ENCODE data around the gene IFNK.
"Not testable (repeated sequence)": the region's sequence is repeated elsewhere in the genome, so short reads cannot be mapped to it uniquely, and the experiment has no call there.

The IFNK gene, protein sequence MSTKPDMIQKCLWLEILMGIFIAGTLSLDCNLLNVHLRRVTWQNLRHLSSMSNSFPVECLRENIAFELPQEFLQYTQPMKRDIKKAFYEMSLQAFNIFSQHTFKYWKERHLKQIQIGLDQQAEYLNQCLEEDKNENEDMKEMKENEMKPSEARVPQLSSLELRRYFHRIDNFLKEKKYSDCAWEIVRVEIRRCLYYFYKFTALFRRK

DNA sequence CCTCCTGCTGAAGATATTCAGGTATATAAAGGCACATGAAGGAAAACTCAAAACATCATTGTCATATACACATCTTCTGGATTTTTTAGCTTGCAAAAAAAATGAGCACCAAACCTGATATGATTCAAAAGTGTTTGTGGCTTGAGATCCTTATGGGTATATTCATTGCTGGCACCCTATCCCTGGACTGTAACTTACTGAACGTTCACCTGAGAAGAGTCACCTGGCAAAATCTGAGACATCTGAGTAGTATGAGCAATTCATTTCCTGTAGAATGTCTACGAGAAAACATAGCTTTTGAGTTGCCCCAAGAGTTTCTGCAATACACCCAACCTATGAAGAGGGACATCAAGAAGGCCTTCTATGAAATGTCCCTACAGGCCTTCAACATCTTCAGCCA, at the start of gene IFNK:
TSS of gene IFNK (plus strand) at position 55 of the 400 bp plus-strand sequence. CDS start at position 102, 47 bp downstream.
- DNase-seq (ENCODE audit: low spot score) = no peak

DNA sequence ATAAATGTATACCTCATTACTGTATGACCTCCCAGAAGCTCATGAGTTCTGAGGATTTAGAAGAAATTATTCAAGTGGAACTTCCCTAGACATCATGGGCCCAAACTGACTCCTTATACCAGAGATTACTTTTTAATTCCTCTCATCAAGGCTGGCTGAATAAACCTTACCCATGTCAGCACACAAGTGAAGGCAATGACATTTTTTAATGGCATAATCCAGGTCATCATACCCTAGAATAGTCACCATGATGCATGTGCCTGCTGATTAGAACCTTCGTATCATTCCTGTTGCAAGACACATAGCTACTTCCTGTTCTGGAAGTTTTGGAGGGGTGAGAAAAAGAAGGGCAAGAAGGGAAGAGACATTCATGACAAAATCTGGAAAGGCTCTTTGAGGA, 49.8 kb upstream of the IFNK start:
- no peak for DNase-seq (ENCODE audit: low spot score)

DNA sequence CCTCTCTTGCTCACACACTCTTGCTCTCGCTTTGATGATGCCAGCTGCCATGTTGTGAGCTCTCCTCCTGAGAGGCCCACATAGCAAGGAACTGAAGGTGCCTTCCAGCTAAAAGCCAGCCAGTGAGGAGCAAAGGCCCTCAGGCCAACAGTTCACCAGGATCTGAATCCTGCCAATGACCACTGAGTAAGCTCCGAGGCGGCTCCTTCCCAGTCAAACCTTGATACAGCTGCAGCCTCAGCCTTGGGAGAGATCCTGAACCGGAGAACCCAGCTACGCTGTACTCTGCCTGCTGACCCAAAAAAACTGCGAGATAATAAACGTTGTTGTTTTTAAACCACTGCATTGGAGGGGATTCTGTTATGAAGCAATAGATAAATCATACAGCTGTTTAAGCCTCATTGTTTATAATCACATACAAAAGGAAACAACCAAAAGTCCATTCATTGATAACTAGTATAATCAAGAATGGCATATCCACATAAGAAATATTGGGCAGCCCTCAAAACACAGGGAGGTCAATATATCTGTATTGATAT, 49.0 kb upstream of the IFNK start:
- no peak for DNase-seq (ENCODE audit: low spot score)

DNA sequence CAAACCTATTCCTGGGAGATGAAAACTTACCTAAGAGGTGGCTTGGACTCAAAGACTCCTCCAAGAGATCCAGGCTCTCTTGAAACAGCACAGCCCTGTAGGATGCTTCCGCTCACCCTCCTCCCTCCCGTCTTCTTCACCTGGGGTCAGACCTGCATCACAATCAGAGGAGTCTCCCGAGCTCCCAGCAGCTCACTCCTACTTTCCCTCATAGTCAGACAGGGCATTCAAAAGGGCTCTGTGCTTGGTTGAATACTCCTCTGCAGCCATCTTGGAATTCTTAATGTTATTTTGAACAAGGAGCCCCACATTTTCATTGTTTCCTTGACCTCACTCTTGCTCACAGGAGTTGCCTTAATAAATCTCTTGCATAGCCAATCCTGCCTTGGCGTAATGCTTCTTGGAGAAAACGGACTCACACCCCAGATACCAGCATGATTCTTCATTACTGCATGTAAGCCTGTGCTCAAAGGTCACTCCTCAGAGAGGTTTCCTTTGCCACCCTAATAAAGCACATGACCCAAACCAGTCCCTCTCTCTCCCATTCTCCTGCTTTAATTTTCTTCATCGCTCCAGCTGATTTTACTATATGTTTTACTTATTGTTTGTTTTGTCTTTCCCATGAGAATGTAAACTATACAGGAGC, 47.1 kb upstream of the IFNK start:
- DNase-seq (ENCODE audit: low spot score) = no peak

DNA sequence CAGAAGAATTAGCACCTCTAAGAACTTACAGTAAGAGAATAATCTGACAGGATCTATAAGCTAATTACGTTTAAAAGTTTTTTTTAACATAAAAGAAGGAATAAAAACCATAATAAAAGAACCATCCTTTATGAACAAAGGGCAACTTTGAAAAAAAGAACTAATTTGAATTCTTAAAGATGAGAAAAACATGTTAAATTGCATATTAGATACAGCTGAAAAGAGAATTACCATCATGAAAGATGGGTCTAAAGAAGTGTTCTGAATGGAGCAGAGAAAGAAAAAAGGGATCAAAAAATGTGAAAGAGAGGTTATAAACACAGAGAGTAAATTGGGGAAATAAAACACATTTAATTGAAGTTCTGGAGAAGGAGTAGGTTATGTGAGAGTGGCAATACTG, 45.8 kb upstream of the IFNK start:
- no peak for DNase-seq (ENCODE audit: low spot score)

DNA sequence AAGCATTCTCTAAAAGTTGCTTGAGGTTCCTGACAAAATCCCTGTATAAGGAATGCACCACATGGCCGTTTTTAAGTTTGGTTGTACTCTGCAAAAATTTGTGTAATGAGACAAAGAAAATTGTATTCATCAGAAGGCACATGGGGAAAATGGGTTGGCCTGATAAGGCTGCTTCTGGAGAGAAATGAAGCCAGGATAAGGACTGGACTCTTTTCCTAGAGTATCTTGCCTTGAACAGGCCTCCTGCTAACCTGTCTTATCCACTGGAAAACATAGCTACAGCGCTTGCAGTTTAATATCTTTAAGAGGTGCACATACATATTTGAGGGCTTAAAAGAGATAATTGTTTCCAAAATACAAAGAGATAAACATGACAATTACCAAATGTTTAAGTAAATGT, 41.4 kb upstream of the IFNK start:
- DNase-seq (ENCODE audit: low spot score) = no peak

DNA sequence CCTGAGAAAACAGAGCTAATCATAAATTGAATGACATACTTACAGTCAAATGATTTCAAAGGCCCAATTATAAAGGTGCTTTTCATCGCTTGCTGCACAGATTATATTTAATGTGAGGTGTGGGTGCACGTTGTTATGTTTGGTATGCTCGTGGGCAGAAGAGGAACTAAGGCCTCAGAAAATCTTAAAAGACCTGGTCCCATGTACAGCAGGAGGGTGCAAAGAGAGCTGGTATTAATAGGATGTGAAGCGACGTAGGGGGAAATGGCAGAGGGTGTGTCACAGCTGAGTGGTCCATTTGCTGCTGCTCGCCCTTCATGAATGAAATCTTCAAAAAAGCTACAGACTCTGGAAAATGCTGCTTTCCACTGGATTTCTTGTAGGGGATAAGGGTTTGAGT, 40.5 kb upstream of the IFNK start:
- no peak for DNase-seq (ENCODE audit: low spot score)

DNA sequence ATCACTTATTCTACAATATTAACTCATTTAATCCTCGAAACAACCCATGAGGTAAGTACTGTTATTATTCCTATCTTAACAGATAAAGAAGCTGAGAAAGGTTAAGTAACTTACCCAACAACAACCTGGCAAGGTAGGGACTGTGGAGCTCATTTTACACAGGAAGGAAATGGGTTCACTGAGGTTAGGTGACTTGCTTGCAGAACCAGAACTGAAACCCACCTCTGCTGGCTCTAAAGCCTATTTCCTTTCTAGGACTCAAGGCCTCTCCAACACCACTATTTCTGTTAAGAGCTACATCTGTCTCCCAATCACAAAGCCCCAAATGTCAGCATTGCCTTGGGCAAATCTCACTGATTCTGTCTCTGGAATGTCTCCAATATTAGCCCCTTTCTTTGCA, 38.9 kb upstream of the IFNK start:
- DNase-seq (ENCODE audit: low spot score) = no peak

DNA sequence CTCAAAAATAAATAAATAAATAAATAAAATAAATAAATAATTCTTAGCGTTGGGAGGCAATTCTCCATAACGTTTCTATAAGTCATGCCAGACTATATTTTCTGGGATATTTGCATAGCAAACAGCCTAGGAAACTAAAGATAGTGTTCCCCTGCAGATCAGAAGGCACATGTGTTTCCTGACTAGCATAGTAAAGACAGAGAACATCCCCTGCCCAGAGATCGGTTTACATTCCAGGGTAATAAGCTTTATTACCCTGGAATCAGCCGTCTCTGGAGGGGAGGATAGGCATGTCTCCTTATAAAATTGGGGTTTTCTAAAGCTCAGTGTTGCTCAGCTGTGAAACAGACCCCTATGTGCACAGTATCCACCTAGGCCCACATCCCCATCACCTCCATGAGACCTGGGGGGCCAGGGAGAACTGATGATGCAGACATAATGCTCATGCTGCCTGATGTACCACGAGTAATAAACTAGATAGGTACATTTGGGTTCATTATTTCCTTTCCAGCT, 36.9 kb upstream of the IFNK start:
- no peak for DNase-seq (ENCODE audit: low spot score)

DNA sequence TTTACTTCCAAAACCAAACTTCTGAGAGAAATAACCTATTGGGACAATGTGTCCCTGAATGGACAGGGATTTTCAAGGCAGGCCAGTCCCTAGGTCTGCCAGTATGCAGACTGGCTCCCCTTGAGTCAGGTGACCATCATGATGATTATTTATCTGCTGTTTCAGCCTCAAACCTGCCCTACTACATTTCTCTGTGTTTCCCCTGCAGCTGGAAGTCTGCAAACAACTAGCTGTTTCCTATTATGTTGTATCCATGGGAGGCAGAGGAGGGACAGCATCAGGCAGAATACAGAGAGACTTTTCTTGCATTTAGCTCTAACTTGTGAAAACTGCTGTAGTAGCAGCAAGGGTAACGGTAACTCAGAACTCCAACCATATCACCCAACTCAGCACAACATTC, 36.2 kb upstream of the IFNK start:
- DNase-seq (ENCODE audit: low spot score) = no peak

DNA sequence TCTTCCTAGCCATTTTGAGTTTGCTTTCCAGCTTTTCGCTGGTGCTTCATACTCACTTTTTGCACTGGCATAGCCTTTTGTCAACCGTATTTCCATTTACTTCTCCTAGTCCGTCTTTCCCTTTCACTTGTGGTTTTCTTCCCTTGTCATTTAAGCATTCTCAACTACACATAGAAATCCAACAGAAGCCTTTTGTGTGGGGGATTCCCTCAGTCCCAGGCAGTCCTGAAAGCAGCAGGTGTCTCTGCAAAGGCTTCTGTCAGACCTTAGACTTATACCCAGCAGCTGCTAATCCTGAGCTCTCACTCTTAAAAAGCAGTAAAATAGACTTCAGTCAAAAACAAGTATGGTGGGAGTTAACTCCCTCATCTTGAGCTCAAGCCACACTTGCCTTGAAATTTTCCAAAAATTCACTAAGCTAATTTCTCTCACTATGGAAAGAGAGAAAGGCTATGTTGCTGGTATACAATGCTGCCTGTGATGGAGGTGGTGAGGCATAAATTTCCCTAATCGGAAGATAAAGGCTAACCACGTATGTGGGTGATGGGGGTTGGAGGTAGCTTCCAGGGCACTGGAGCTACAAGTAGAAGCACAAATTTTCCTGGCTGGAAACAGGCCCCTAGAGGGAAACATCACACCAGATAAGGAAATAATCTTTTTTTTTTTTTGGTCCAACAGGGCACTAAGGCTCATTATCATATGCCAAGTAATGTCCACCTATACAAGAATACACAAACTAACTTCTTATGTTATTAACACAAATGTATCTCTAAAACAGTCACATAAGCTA, 34.8 kb upstream of the IFNK start:
- no peak for DNase-seq (ENCODE audit: low spot score)

DNA sequence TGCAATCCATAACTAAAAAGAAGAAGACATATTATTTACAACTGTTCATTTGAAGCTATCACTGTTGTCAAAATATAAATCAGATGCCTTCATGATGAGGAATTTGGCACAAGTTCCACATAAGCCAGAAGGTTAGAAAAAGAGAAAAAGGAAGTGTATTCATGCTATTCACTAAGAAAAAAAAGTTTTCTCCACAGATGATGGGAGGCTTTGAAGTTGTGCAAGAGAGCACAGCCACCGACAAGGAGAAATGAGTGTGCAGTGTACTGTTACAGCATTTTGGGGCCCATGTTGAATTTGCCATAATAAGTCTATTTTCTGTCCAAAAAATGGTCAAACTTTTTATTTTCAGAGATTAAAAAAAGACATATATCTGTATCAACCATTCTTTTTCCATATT, 32.9 kb upstream of the IFNK start:
- DNase-seq (ENCODE audit: low spot score) = no peak

DNA sequence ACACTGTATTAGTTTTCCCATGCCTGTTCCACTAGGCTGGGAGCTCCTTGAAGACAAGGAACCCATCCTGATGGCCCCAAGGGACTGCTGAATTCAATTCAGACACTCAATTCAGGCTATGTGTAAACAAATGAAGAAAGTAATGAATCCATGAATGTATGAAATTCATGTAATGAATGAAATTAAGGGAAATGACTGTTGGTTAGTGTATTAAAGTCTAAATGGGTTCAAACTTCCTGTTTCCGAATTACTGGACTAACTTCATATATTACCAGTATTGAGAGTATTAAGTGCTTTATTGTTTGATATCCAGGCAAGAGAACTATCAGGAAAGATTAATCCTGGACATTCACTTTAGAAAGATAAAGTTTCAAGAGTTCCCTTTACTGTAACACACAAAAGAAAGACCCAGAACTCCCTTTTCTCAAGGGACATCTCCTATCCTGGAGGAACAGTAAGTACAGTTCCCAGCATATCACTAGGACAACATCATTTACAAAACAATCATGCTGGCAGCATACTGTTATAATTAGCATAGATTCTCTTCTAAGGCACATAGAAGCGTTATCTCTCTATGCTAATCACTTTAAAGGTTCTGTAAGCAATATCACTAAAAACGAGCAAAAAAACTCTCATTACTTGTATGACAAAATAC, 28.5 kb upstream of the IFNK start:
- no peak for DNase-seq (ENCODE audit: low spot score)

DNA sequence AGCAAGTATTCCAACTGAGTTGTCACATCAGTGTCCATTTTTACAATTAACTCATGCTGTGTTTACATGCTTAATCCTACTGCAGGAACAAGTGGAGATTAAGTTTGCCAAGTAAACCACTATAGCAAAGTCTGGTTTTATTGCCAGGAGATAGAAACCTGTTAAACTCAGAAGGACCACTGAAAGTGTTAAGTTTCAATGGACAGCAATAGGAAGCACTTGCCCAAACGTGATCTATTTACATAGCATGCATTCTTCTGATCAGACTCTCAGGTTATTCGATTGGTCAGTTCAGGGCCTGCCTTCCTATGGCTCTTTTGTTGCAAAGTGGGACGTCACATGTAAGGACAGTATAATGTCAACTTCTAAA, 28.0 kb upstream of the IFNK start:
- no peak for DNase-seq (ENCODE audit: low spot score)

DNA sequence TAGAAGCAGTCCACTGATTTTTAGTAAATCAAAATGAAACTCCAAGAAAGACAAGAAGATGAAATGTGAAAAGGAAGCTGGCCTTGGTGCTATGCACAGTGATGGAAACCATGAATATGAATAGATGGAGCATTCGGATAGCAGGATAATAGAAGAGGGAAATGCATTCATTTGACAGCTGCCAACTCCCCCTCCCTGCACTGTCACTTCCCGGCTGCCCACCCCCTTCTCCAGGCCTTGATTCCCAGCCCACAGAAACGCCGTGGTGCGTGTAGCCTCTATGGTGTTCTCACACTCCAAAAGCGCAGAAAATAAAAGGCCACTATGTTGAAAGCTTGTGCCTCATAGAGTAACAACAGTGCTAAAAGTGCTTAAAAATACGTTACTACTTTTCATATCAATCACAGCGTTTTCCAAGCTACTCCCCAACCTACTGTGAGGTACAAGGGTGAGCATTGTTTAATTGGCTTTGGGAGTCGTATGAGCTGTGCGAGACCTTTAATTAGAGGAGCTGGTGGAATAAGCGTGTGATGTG, 26.1 kb upstream of the IFNK start:
- no peak for DNase-seq (ENCODE audit: low spot score)

DNA sequence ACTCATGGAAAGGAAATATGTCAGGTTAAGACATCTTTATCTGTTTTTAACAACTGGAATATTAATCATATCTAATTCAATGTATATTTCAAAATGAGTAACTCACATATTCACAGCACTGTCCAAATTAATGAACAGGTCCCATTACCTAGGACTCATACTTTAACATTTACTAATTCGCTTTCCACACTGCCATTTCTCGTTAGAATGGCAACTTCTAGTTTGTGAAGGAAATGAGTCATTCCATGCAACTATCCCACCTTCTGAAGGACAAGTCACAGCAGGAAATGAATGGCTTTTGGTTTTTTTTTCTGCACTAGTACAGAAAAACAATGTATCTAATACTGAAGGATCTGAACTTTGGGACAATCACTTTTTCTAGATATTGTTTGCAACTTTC, 24.6 kb upstream of the IFNK start:
- DNase-seq (ENCODE audit: low spot score) = no peak

DNA sequence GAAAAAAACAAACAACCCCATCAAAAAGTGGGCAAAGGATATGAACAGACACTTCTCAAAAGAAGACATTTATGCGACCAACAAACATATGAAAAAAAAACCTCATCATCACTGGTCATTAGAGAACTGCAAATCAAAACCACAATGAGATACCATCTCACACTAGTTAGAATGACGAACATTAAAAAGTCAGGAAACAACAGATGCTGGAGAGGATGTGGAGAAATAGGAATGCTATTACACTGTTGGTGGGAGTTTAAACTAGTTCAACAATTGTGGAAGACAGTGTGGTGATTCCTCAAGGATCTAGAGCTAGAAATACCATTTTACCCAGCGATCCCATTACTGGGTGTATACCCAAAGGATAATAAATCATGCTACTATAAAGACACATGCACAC, 23.2 kb upstream of the IFNK start:
- DNase-seq (ENCODE audit: low spot score) = not testable (repeated sequence)

DNA sequence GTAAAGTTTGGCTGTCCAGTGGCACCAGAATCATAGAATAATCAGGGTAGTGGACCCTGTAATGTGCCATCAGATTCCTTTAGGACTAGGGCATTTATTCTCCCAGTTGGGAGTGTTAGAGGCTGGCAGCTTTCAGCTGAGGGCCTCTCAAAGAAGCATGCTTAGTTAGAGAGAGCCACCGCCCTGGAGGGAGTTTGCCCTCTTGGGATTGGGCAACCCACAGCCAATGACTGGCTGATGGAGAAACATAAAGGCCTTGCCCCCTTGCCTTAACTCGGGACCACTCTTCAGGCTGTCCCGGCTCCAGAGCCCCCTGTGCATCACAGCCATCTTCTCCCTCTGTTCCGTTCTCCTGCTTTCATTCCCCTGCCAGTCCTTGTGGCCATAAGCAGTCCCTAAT, 20.5 kb upstream of the IFNK start:
- DNase-seq (ENCODE audit: low spot score) = no peak

DNA sequence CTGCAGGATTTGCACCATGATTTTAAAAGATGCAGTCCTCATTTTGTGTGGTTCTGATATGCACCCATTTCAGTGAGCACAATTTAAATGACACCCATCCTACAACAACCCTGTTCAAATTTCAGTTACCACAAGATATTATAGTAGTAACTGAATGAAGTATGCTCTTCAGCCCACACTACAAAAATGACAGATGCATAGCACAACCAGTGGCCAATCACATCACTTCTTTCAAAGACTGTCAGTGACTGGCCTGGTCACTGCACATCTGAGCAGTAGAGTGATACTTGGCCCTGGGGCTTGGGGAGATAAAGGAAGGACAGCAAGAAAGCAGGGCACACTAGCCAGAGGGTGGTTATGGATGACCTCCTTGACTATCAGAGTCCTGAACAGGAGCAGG, 19.8 kb upstream of the IFNK start:
- no peak for DNase-seq (ENCODE audit: low spot score)

DNA sequence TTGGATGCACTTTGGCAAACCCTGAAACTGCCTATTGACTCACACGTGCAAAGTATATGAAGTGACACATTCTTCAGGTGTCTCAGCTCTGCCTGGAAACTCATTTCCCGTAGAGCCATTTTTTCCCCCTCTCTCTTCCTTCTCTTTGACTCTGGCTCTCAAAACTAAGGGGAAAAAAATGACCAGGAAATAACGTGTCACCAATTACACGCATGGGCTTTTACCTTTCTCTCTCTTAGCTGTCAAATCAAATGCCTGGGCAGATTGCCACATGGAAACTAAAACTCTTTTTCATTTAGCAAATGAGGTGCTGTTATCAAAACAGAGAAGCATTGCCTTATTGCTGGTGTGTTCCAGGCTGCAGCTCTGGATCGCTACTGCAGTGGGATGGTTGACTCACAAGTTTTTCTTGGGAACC, 18.3 kb upstream of the IFNK start:
- DNase-seq (ENCODE audit: low spot score) = no peak

DNA sequence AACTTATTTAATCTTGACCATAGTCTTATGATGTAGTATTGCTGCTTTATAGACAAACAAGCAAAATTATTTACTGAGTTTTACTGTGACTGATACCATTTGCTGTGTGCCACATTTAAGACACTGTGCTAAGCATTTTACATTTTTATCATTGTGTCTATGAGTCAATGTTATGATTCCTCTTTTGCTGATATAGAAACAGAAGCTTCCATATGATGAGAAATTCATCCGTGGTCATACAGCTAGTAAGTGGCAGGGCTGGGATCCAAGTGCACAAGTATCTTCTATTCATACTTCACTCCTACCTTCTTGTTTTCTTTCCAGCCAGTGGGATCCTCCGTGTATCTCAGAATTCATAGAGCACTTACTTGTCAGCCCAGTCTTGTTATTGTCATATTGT, 17.1 kb upstream of the IFNK start:
- no peak for DNase-seq (ENCODE audit: low spot score)

DNA sequence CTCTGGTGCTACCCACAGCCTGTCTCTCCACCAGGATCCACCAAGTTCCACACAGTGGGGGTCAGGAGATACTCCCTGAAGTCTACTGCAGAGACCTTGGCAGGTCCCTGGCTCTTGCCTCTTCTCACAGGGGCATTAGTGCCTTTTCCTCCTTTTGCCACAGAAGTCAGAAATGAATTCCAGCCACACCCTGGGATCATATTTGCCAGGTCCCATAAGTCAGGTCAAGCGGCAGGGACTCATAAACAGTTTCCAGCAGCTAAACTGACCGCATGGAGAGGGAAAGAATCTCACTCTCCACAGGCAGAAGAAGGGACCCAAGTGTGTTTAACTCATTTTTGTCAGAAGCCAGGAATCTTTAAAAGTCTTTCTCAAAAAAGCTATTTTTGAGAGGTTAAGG, 13.3 kb upstream of the IFNK start:
- no peak for DNase-seq (ENCODE audit: low spot score)
